Measurements from ENCODE around the gene ADGRV1. TPM values are rescaled to one million over a fixed set of nuclear protein-coding genes. Genes with fewer than 3 reads are reported as not detected.
"Not testable (repeated sequence)": the region's sequence is repeated elsewhere in the genome, so short reads cannot be mapped to it uniquely, and the experiment has no call there.

Gene ADGRV1
- total RNA-seq, 1 donor from 2014 or later = 0.99 TPM

DNA sequence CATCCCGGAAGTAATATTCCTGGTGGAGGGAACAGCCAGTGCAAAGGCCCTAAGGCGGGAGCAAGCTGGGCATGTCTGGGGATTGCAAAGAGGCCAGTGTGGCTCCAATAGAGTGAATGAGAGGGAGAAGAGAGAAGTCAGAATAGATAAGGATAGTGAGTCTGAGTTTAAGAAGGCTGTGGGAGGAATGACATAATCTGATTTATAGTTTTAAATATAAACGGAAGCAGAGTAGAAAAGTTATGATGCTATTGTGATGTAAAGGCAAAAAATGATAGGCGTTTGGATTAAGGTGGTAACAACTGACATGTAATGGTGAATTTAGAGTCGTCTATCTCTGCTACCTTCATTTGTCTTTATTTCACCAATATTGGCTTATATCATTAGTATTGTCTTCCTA, 473.5 kb downstream of the ADGRV1 start:
- no peak for TF ChIP-seq CTCF (IDR thresholded peaks at IDR 0.05)
- no peak for DNase-seq (ENCODE audit: extremely low spot score, unreplicated experiment)
- Mint-ChIP-seq H3K4me3 (ENCODE audit: unreplicated experiment) (no peak overlapping the region), H3K4me1 (ENCODE audit: unreplicated experiment) (no peaks in the 10 kb centered on the region), H3K27me3 (ENCODE audit: unreplicated experiment) (peaks cover 10% of the 10 kb centered on the region), H3K9me3 (ENCODE audit: unreplicated experiment) (no peaks in the 10 kb centered on the region), H3K36me3 (ENCODE audit: unreplicated experiment) (no peaks in the 10 kb centered on the region), H3K27ac (ENCODE audit: unreplicated experiment) (no peak overlapping the region)

- TF ChIP-seq CTCF (IDR thresholded peaks at IDR 0.05) = no peak
- Mint-ChIP-seq H3K9me3 (ENCODE audit: unreplicated experiment) (no peaks in the 10 kb centered on the region), H3K27me3 (ENCODE audit: unreplicated experiment) (peaks cover 10% of the 10 kb centered on the region), H3K36me3 (ENCODE audit: unreplicated experiment) (no peaks in the 10 kb centered on the region), H3K27ac (ENCODE audit: unreplicated experiment) (no peak overlapping the region), H3K4me3 (ENCODE audit: unreplicated experiment) (no peak overlapping the region), H3K4me1 (ENCODE audit: unreplicated experiment) (no peaks in the 10 kb centered on the region)
- no peak for DNase-seq (ENCODE audit: extremely low spot score, unreplicated experiment)
Measured at GRCh38 chr5:91033370-91033769, 474.8 kb downstream of the ADGRV1 start.

DNA sequence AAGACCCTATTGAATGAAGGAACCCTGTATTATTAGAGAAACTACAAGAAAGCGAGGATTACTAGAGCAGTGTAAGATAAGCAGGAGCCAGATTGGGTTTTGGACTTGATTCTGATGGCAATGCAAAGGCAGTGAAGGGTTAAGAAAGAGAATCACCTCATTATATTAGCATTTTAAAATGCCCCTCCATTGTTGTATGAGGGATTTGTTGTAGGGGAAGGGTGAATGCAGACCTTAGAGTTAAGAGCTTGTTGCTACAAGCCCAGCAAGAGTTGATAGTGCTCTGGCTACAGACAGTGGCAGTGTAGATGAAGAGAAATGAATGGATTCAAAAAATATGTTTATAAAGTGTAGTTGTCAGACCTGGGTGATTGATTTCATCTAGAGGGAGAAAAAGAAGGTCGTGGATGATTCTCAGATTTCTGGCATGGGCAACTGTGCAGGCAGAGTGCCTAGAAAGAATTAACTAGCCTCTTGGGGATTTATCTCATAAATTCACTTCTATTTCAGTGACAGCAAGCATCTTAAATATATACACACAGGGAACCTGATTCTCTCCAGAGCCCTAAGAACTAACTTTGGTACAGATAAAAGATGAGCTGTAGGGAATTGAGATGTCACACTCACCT, 479.7 kb downstream of the ADGRV1 start:
- H3K4me1 Mint-ChIP-seq (ENCODE audit: unreplicated experiment) = no peaks in the 10 kb centered on the region
- peaks cover 7% of the 10 kb centered on the region for H3K27me3 Mint-ChIP-seq (ENCODE audit: unreplicated experiment)
- H3K27ac Mint-ChIP-seq (ENCODE audit: unreplicated experiment) = no peak overlapping the region
- TF ChIP-seq CTCF (IDR thresholded peaks at IDR 0.05) = no peak
- no peaks in the 10 kb centered on the region for H3K9me3 Mint-ChIP-seq (ENCODE audit: unreplicated experiment)
- DNase-seq (ENCODE audit: extremely low spot score, unreplicated experiment) = no peak
- H3K4me3 Mint-ChIP-seq (ENCODE audit: unreplicated experiment) = no peak overlapping the region
- no peaks in the 10 kb centered on the region for H3K36me3 Mint-ChIP-seq (ENCODE audit: unreplicated experiment)

DNA sequence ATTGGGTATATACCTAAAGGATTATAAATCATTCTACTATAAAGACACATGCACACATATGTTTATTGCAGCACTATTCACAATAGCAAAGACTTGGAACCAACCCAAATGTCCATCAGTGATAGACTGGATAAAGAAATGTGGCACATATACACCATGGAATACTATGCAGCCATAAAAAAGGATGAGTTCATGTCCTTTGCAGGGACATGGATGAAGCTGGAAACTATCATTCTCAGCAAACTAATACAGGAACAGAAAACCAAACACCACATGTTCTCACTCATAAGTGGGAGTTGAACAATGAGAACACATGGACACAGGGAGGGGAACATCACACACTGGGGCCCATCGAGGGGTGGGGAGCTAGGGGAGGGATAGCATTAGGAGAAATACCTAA, 482.5 kb downstream of the ADGRV1 start:
- not testable (repeated sequence) for H3K4me3 Mint-ChIP-seq (ENCODE audit: unreplicated experiment); H3K4me1 Mint-ChIP-seq (ENCODE audit: unreplicated experiment); DNase-seq (ENCODE audit: extremely low spot score, unreplicated experiment); H3K27ac Mint-ChIP-seq (ENCODE audit: unreplicated experiment); H3K36me3 Mint-ChIP-seq (ENCODE audit: unreplicated experiment); H3K27me3 Mint-ChIP-seq (ENCODE audit: unreplicated experiment); H3K9me3 Mint-ChIP-seq (ENCODE audit: unreplicated experiment)

GRCh38 chr5:91042247-91042935, 483.8 kb downstream of the ADGRV1 start:
- H3K36me3 Mint-ChIP-seq (ENCODE audit: unreplicated experiment) = no peaks in the 10 kb centered on the region
- peaks cover 6% of the 10 kb centered on the region for H3K27me3 Mint-ChIP-seq (ENCODE audit: unreplicated experiment)
- peaks cover 10% of the 10 kb centered on the region for H3K9me3 Mint-ChIP-seq (ENCODE audit: unreplicated experiment)
- no peak for DNase-seq (ENCODE audit: extremely low spot score, unreplicated experiment)
- no peak overlapping the region for H3K27ac Mint-ChIP-seq (ENCODE audit: unreplicated experiment)
- no peak overlapping the region for H3K4me3 Mint-ChIP-seq (ENCODE audit: unreplicated experiment)
- no peaks in the 10 kb centered on the region for H3K4me1 Mint-ChIP-seq (ENCODE audit: unreplicated experiment)
- no peak for TF ChIP-seq CTCF (IDR thresholded peaks at IDR 0.05)
